GM23248 (cell line): ENCODE measurements around the gene ZFP36. TPM values are rescaled to one million over a fixed set of nuclear protein-coding genes. Genes with fewer than 3 reads are reported as not detected.
"Not testable (repeated sequence)": the region's sequence is repeated elsewhere in the genome, so short reads cannot be mapped to it uniquely, and the experiment has no call there.

Experiments
- DNase-seq: peaks from one replicate; pipeline ENCODE4 v3.0.0-alpha.2; 2015
- H2AFZ ChIP-seq: fragments of 200-600 bp; sonication (generic); 2 replicates; pipeline ENCODE4 v1.6.1; 2016; ENCODE audit warnings: antibody characterized with exemption
- H3F3A ChIP-seq: fragments of 200-600 bp; sonication (generic); 2 replicates; pipeline ENCODE4 v1.6.1; 2016; ENCODE audit warnings: mild to moderate bottlenecking, antibody characterized with exemption, mixed run types; ENCODE audit not compliant: insufficient read depth
- H3K27ac ChIP-seq: fragments of 200-600 bp; sonication (generic); 2 replicates; pipeline ENCODE4 v1.5.1; 2016; ENCODE audit warnings: mild to moderate bottlenecking
- H3K27me3 ChIP-seq: fragments of 200-600 bp; sonication (generic); replicated peaks from 2 replicates; pipeline ENCODE4 v1.6.1; 2016; ENCODE audit warnings: mild to moderate bottlenecking; ENCODE audit not compliant: insufficient read depth
- H3K36me3 ChIP-seq: fragments of 200-600 bp; sonication (generic); 2 replicates; pipeline ENCODE4 v1.6.1; 2016; ENCODE audit warnings: low read depth, mild to moderate bottlenecking
- H3K4me1 ChIP-seq: fragments of 200-600 bp; sonication (generic); 2 replicates; pipeline ENCODE4 v1.6.1; 2016; ENCODE audit warnings: mild to moderate bottlenecking; ENCODE audit not compliant: insufficient read depth
- H3K4me2 ChIP-seq: fragments of 200-600 bp; sonication (generic); one replicate; pipeline ENCODE4 v1.6.1; 2016; ENCODE audit warnings: mild to moderate bottlenecking; ENCODE audit not compliant: unreplicated experiment
- H3K4me3 ChIP-seq: fragments of 200-600 bp; sonication (generic); 2 replicates; pipeline ENCODE4 v1.5.1; 2016; ENCODE audit warnings: mild to moderate bottlenecking
- H3K79me2 ChIP-seq: fragments of 200-600 bp; sonication (generic); 2 replicates; pipeline ENCODE4 v1.6.1; 2016; ENCODE audit warnings: mild to moderate bottlenecking; ENCODE audit not compliant: insufficient read depth
- H3K9ac ChIP-seq: fragments of 200-600 bp; sonication (generic); 2 replicates; pipeline ENCODE4 v1.6.1; 2016; ENCODE audit warnings: mild to moderate bottlenecking
- H3K9me2 ChIP-seq: fragments of 200-600 bp; sonication (generic); 2 replicates; pipeline ENCODE4 v1.6.1; 2016; ENCODE audit warnings: mixed run types, mild to moderate bottlenecking, moderate library complexity; ENCODE audit not compliant: insufficient read depth
- H3K9me3 ChIP-seq: fragments of 200-600 bp; sonication (generic); one replicate; pipeline ENCODE4 v1.6.1; 2017; ENCODE audit warnings: low read depth
- H4K20me1 ChIP-seq: fragments of 200-600 bp; sonication (generic); 2 replicates; pipeline ENCODE4 v1.6.0; 2016; ENCODE audit not compliant: insufficient read depth
- EZH2 ChIP-seq: fragments of 200-600 bp; sonication (generic); IDR thresholded peaks from 2 replicates; pipeline ENCODE4 v1.6.1; 2018; ENCODE audit warnings: antibody characterized with exemption, mild to moderate bottlenecking; ENCODE audit not compliant: insufficient read depth, poor library complexity, severe bottlenecking
- EZH2phosphoT487 ChIP-seq: fragments of 200-600 bp; sonication (generic); IDR thresholded peaks from 2 replicates; pipeline ENCODE4 v1.6.1; 2018; ENCODE audit warnings: antibody characterized with exemption, moderate library complexity, mild to moderate bottlenecking, low read depth; ENCODE audit not compliant: insufficient read depth
- WGBS, 2 experiments: methylation state at CpG; one replicate each; pipeline ENCODE4 v1.1.6; 2015 to 2017; ENCODE audit warnings: low lambda C conversion rate in 2 of 2, low coverage in 1 of 2; ENCODE audit errors: missing lambda C conversion rate in 2 of 2; 5-methylcytosine and 5-hydroxymethylcytosine counted together
- in situ Hi-C: fragments of 300-500 bp; cut with MboI; formaldehyde crosslinking; loops from 2 replicates; pipeline ENCODE4 v1.15.0; 2020
- polyA plus RNA-seq: library from polyadenylated mRNA; unstranded; fragments of >200 nt; fragmentation: Nextera tagmentation; extraction: Ambion mirVana; gene quantifications from 2 replicates; pipeline ENCODE4 v1.2.1, GENCODE V29; 2016
- total RNA-seq: library from RNA; depleted of rRNA; stranded (reverse); fragments of >200 nt; shearing (Covaris generic); gene quantifications from 2 replicates; pipeline ENCODE4 v1.2.3, GENCODE V29; 2014

ZFP36 gene
- total and polyA plus RNA-seq, 2 experiments from 2014 or later, result 13.9 to 86.2 TPM

DNA sequence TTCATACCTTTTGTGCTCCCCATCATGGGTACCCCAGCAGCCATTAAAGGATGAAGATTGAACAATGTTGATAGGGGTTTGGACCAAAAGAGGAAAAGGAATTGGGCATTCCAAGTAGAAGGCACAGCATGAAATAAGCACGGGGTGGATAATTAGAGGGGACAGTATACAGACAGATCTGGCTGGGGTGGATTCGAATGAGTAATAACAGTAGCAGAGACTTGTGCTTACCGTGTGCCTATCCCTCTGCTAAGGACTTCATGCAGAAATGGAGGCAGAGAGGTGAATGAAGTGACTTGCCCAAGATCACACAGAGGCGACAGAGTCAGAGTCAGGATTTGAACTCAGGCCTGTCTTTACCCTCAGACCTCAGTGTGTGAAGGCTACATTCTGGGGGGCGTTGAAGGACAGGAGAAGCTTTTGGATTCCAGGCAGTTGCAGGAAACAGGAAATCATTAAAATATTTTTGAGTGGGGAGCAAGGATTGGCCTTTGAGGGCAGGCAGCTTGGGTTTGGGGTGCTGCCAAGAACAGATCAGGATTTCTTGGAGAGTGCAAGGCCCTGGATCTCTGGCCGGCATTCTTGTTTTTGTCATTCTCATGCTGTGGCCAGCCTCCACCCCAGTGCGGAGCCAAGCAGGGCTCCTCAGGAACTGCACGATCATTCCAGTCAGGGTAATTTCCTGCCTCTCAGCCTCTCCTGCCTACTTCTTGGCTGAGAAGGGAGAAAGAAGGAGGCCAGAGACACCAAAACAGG, 34.4 kb upstream of the ZFP36 start:
- H2AFZ ChIP-seq, result no peak overlapping the region
- peak overlapping the region; percentile 52 for H3K4me2 ChIP-seq
- peaks cover 24% of the 10 kb centered on the region; the same call in 1 of the 2 replicates for H3K36me3 ChIP-seq
- DNase-seq, result peak; percentile 96
- no peaks in the 10 kb centered on the region for H3K9me3 ChIP-seq
- peak overlapping the region; percentile 79 for H3K9ac ChIP-seq
- no peaks in the 10 kb centered on the region for H4K20me1 ChIP-seq
- WGBS, 2 experiments, result 4 to 8% methylated on average over 8 of the region's 8 CpGs
- peaks cover 21% of the 10 kb centered on the region for H3K4me1 ChIP-seq
- in situ Hi-C loops, result no loop called here
- TF ChIP-seq EZH2phosphoT487 (no peak), EZH2 (no peak)
- H3K79me2 ChIP-seq, result peaks cover 50% of the 10 kb centered on the region
- 0 out of 2 replicates have a peak overlapping the region, but pooled peaks have one; percentile 8 for H3K4me3 ChIP-seq
- H3K9me2 ChIP-seq, result no peaks in the 10 kb centered on the region
- peaks cover 37% of the 10 kb centered on the region for H3F3A ChIP-seq
- H3K27me3 ChIP-seq, result no peaks in the 10 kb centered on the region
- H3K27ac ChIP-seq, result peak overlapping the region; percentile 95

DNA sequence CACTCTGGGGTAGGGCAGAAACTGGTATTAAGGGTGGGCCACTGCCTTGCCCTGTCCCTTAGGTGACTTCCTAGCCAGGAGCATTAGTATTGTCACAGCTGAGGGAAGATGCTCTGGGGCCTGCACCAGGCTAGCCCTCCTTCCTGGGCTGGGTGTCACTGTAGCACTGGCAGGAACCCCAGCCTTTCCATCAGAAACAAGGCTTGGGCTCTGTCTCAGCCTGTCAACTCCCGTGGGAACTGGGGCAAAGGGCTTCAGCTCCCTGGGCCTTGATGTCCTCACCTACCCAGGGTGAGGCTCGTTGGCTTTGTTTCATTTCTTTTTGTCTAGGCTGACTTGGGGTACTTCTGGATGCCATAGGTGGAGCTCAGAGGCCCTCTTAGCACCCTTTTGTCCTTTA, 33.7 kb upstream of the ZFP36 start:
- Histone ChIP-seq H3K9me2 (no peaks in the 10 kb centered on the region), H3K27me3 (no peaks in the 10 kb centered on the region), H3K36me3 (peaks cover 31% of the 10 kb centered on the region; the same call in 1 of the 2 replicates), H3K4me2 (peak overlapping the region; percentile 17), H3K27ac (peak overlapping the region; percentile 95), H3K4me1 (peaks cover 21% of the 10 kb centered on the region), H4K20me1 (no peaks in the 10 kb centered on the region), H3K9ac (peak overlapping the region; percentile 79), H3F3A (peaks cover 37% of the 10 kb centered on the region), H3K79me2 (peaks cover 43% of the 10 kb centered on the region), H3K4me3 (no peak overlapping the region), H2AFZ (no peak overlapping the region), H3K9me3 (no peaks in the 10 kb centered on the region)
- TF ChIP-seq EZH2phosphoT487 (no peak), EZH2 (no peak)
- 19% methylated on average over 2 of the region's 2 CpGs for WGBS, 2 experiments
- in situ Hi-C loops, result no loop called here
- DNase-seq, result peak; percentile 60

GRCh38 chr19:39375929-39376328, 30.7 kb upstream of the ZFP36 start:
- Histone ChIP-seq H3K36me3 (peaks cover 42% of the 10 kb centered on the region), H4K20me1 (no peaks in the 10 kb centered on the region), H3K4me2 (no peak overlapping the region), H3K27me3 (no peaks in the 10 kb centered on the region), H3K27ac (no peak overlapping the region), H3K9me3 (no peaks in the 10 kb centered on the region), H3F3A (peaks cover 29% of the 10 kb centered on the region), H3K4me3 (no peak overlapping the region), H2AFZ (no peak overlapping the region), H3K4me1 (peaks cover 21% of the 10 kb centered on the region), H3K9me2 (no peaks in the 10 kb centered on the region), H3K9ac (no peak overlapping the region), H3K79me2 (peaks cover 27% of the 10 kb centered on the region)
- no peak for DNase-seq
- TF ChIP-seq EZH2phosphoT487, result no peak
- TF ChIP-seq EZH2, result no peak
- in situ Hi-C loops, result no loop called here

DNA sequence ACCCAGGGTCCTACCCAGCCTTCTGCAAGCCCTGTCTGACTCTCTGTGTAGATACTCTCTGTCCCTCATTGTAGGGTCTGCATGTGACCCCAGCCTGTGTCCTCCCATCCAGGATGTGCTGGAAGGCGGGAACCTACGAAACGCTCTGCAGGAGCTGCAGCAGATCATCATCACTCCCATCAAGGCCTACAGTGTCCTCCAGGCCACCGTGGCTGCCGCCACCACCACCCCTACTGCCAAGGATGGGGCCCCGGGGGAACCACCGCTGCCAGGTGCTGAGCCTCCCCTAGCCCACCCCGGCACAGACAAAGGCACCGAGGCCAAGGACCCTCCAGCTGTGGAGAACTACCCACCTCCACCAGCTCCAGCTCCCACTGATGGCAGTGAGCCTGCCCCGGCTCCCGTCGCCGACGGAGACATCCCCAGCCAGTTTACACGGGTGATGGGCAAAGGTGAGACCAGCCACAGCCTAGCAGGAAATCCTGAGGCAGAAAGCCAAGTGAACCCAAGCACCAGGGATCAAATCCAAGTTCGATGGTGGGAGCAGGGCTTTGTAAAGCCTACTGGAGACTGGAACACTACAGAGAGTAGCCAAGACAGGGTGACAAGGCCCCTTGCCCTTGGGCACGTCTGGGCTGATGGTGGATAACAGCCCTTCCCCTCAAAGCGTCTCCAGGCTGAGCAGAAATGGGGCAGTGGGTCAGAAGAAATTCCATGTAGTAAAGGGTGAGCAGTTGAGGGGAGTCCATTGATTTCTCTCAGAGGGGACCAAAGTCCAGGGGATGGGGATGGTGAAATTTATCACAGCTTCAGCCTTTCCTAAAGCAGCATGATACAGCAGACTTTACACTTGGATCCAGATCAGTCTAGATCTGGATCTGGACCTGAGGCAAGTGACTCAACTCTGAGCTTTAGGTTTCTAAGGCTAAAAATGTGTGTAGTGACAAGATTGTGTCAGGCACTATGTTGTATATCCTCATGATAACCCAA, 29.0 kb upstream of the ZFP36 start:
- 93 to 97% methylated on average over 18 of the region's 18 CpGs for WGBS, 2 experiments
- Histone ChIP-seq H3K79me2 (peaks cover 27% of the 10 kb centered on the region), H3K9me2 (no peaks in the 10 kb centered on the region), H3K9me3 (no peaks in the 10 kb centered on the region), H2AFZ (no peak overlapping the region), H3K27ac (peak overlapping the region; percentile 42), H3K4me2 (no peak overlapping the region), H3K27me3 (no peaks in the 10 kb centered on the region), H3K4me3 (no peak overlapping the region), H3K4me1 (peaks cover 11% of the 10 kb centered on the region), H3K36me3 (peaks cover 47% of the 10 kb centered on the region), H3K9ac (no peak overlapping the region), H3F3A (peaks cover 26% of the 10 kb centered on the region), H4K20me1 (no peaks in the 10 kb centered on the region)
- TF ChIP-seq EZH2phosphoT487 (no peak), EZH2 (no peak)
- in situ Hi-C loops, result no loop called here
- peak; percentile 50 for DNase-seq

DNA sequence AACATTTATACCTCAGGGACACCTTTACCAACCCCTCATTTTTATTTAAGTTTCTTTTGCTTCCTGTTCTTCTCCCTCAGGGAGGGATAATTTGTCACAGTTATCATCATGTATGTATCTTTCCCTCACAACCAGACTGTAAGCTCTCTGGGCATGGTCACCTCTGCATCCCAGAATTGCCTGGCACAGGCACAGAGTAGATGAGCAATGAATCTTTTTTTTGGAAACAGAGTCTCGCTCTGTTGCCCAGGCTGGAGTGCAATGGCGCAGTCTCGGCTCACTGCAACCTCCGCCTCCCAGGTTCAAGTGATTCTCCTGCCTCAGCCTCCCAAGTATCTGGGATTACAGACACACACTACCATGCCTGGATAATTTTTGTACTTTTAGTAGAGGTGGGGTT, 27.3 kb upstream of the ZFP36 start:
- H3K79me2 ChIP-seq, result peaks cover 15% of the 10 kb centered on the region
- in situ Hi-C loops, H3K9me2 ChIP-seq, H3K4me2 ChIP-seq, H3K27ac ChIP-seq, DNase-seq, H3K9ac ChIP-seq, H3K4me1 ChIP-seq, H4K20me1 ChIP-seq, H2AFZ ChIP-seq, H3K4me3 ChIP-seq, H3K27me3 ChIP-seq, H3K9me3 ChIP-seq: not testable (repeated sequence)
- H3F3A ChIP-seq, result peaks cover 12% of the 10 kb centered on the region; the same call in 1 of the 2 replicates
- 89 to 91% methylated on average over 4 of the region's 4 CpGs for WGBS, 2 experiments
- H3K36me3 ChIP-seq, result peaks cover 47% of the 10 kb centered on the region
